Stimulated activated naive CD4-positive, alpha-beta T cell treated with Interleukin-2 at 50 U/mL for 16 hours (primary cell): ENCODE data around the gene SLC12A7.

Experiments used
- DNase-seq: peaks from one replicate; lab custom pipeline; 2025; lab: John Stamatoyannopoulos, UW

Gene SLC12A7

DNA sequence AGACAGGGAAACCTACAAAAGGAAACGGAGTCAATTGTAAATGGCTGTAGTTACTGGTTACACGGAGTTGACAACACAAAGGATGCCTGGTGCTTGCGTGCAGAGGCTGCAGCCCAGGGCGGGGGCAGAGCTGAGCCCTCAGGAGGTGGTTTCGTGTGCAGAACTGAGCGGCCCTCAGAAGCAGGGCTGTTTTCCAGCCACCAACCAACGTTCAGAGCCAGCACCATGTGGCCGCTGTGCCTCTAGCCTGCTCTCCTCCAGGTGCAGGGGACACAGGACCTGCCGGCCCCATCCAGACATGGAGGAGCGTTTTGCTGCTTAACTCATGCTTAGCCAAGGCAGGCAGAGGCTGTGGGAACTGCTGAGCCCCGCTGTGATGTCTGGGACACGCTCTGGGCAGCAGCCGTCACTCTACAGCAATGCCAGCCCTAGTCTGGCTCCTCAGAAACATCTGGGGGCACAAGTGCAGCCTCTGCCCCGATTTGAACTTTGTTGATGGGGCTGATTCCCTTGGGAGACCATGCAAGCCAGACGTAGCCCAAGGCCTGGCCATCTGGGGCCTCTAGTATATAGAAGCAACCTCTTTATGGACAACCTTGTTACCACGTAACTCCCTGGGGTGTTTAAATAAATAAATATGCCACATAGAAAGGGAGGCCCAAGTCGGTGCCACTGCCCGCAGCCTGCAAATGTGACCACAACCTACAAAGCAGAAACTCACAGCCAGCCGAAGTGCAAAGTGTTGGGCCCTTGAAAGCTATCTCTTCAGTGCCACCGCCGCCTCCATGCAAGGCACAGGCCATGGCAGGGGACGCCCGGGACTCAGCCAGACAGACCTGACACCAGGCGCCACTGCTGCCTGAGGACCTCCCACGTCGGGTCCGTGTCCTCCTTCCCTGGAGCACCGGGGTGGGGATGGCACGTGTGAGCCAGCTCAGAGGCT lies 61.2 kb downstream of the SLC12A7 start:
- no peak for DNase-seq

DNA sequence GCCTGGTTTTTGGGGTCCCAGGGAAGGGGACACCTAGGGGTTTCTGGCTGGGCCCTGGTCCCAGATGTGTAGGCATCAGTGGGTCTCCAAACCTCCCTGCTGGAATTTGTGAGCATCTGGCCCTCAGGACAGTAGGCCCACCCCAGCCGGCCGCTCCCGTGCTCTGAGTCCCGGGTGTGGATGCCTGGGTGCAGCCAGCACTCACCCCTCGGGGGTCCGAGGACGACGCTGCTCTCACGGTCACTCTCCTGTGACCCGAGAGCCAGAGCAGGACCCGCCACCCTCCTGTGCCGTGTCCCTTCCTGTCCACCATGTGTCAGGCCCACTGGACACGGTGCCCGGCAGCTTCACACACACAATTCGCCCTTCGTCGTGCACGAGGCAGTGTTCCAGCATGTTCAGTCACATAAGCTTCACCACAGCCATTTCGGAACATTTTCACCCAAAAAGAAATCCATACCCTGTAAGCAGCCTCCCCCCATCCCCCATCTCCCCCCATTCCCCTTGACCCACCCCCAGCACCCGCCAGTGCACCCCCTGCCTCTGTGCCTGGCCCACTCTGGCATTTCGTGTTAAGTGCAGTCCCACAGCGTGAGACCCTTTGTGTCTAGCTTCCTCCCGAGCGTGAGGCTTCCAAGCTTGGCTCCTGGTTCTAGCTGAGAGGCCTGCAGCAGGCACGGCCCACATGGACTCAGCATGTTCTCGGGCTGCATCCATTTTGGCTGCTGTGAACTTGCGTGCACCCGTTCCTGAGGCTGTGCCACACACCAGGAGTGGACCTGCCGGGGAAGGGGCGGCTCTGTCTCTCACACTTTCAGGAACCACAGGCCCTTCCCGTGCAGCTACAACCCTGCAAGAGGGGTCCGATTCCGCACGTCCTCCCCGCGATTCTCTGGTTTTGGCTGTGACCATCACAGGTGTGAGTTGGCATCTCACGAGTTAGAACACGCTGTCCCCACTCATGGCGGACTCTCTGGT lies 62.7 kb downstream of the SLC12A7 start:
- no peak for DNase-seq

DNA sequence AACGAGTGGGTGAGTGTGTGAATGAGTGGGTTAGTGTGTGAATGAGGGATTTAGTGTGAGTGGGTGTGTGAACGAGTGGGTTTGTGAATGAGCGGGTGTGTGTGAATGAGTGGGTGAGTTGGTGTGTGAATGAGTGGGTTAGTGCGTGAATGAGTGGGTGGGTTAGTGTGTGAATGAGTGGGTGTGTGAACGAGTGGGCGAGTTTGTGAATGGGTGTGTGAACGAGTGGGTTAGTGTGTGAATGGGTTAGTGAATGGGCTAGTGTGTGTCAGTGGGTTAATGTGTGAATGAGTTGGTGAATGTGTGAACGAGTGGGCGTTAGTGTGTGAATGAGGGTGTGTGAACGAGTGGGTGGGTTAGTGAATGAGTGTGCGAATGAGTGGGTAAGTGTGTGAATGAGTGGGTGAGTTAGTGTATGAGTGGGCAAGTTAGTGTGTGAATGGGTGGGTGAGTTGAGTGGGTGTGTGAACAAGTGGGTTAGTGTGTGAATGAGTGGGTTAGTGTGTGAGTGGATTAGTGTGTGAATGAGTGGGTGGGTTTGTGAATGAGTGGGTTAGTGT lies 63.6 kb downstream of the SLC12A7 start:
- no peak for DNase-seq

DNA sequence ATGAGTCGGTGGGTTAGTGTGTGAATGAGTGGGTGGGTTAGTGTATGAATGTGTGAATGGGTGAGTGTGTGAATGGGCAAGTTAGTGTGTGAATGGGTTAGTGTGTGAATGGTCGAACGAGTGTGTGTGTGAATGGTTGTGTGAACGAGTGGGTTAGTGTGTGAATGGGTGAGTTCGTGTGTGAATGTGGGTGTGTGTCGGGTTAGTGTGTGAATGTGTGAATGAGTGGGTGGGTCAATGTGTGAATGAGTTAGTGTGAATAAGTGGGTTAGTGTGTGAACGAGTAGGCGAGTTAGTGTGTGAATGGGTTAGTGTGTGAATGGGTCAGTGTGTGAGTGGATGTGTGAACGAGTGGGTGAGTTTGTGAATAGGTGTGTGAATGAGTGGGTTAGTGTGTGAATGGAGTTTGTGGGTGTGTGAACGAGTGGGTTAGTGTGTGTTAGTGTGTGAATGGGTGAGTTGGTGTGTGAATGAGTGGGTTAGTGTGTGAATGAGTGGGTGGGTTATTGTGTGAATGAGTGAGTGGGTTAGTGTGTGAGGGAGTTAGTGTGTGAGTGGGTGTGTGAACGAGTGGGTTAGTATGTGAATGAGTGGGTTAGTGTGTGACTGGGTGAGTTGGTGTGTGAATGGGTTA lies 64.4 kb downstream of the SLC12A7 start:
- DNase-seq = no peak

DNA sequence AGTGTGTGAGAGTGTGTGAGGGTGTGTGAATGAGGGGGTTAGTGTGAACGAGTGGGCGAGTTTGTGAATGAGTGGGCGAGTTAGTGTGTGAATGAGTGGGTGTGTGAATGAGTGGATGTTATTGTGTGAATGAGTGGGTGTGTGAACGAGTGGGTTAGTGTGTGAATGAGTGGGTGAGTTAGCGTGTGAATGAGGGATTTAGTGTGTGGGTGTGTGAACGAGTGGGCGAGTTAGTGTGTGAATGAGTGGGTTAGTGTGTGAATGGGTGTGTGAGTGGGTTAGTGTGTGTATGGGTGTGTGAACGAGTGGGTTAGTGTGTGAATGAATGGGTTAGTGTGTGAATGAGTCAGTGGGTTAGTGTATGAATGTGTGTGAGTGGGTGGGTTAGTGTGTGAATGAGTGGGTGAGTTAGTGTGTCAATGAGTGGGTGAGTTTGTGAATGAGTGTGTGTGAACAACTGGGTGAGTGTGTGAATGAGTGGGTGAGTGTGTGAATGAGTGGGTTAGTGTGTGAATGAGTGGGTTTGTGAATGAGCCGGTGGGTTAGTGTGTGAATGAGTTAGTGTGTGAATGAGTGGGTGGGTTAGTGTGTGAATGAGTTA lies 65.8 kb downstream of the SLC12A7 start:
- DNase-seq = no peak

DNA sequence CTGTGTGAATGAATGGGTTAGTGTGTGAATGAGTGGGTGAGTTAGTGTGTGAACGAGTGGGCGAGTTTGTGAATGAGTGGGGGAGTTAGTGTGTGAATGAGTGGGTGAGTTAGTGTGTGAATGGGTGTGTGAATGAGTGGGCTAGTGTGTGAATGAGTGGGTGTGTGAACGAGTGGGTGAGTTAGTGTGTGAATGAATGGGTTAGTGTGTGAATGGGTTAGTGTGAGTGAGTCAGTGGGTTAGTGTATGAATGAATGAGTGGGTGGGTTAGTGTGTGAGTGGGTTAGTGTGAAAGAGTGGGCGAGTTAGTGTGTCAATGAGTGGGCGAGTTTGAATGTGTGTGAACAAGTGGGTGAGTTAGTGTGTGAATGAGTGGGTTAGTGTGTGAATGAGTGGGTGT lies 67.7 kb downstream of the SLC12A7 start:
- DNase-seq = no peak

DNA sequence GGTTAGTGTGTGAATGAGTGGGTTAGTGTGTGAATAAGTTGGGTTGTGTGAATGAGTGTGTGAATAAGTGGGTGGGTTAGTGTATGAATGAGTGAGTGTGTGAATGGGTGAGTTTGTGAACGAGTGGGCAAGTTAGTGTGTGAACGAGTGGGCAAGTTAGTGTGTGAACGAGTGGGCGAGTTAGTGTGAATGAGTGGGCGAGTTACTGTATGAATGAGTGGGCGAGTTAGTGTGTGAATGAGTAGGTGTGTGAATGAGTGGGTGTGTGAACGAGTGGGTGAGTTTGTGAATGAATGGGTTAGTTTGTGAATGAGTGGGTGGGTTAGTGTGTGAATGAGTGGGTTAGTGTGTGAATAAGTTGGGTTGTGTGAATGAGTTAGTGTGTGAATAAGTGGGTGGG lies 68.5 kb downstream of the SLC12A7 start:
- no peak for DNase-seq

DNA sequence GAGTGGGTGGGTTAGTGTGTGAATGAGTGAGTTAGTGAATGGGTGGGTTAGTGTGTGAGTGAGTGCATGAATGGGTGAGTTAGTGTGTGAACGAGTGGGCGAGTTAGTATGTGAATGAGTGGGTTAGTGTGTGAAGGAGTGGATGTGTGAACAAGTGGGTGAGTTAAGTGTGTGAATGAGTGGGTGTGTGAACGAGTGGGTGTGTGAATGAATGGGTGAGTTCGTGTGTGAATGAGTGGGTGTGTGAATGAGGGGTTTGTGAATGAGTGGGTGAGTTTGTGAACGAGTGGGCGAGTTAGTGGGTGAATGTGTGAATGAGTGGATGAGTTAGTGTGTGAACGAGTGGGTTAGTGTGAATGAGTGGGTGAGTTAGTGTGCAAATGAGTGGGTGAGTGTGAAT lies 69.2 kb downstream of the SLC12A7 start:
- no peak for DNase-seq

DNA sequence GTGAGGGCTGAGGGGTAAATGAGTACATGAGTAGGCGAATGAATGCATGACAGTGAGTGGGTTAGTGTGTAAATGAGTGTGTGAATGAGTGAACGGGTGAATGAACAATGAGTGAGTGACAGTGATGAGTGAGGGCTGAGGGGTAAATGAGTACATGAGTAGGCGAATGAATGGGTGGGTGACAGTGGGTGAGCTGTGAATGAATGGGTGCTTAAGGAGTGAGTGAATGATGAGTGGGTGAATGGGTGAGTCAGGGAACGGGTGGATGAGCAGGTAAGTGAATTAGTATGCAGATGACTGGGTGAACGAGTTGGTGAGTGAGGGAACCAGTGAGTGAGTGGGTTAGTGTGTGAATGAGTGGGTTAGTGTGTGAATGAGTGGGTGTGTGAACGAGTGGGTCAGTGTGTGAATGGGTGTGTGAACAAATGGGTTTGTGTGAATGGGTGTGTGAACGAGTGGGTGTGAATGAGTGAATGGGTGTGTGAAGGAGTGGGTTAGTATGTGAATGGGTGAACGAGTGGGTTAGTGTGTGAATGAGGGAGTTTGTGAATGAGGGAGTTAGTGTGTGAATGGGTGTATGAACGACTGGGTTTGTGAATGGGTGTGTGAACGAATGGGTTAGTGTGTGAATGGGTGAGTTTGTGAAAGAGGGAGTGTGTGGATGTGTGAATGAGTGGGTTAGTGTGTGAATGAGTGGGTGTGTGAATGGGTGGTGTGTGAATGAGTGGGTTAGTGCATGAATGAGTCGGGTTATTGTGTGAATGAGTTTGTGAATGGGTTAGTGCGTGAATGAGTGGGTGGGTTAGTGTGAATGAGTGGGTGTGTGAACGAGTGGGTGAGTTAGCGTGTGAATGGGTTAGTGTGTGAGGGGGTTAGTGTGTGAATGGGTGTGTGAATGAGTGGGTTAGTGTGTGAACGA lies 70.4 kb downstream of the SLC12A7 start:
- DNase-seq = no peak

DNA sequence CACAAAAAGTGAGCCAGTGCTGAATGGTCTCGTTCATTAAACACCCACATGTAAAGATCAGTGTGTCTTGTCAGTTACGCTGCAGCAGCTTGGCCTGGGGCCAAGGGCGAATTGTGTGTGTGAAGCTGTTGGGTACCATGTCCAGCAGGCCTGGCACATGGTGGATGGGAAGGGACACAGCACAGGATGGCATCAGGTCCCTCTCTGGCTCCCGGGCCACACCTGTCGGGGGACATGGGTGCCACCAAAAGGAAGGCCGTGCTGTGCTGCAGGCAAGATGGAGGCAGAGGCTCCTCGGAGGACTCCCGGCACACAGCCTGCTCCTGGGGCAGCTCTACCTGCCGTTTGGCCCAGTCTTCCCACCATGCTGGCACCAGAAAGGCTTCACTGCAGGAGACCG lies 71.3 kb downstream of the SLC12A7 start:
- no peak for DNase-seq

DNA sequence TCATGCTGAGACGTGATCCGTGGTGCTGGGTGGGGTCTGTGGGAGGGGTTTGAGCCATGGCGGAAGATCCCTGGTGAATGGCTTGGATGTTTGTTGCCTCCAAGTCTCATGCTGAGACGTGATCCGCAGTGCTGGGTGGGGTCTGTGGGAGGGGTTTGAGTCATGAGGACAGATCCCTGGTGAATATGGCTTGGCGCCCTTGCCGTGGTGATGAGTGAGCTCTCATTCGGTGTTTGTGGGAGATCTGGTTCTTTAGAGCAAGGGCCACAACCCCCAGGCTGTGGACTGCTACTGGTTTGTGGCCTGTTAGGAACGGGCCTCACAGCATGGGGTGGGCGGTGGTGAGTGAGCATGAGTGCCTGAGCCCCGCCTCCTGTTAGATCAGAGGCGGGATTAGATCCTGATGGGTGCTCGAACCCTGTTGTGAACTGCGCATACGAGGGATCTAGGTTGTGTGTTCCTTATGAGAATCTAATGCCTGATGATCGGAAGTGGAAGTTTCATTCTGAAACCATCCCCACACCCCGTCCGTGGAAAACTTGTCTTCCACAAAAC lies 72.1 kb downstream of the SLC12A7 start:
- no peak for DNase-seq

DNA sequence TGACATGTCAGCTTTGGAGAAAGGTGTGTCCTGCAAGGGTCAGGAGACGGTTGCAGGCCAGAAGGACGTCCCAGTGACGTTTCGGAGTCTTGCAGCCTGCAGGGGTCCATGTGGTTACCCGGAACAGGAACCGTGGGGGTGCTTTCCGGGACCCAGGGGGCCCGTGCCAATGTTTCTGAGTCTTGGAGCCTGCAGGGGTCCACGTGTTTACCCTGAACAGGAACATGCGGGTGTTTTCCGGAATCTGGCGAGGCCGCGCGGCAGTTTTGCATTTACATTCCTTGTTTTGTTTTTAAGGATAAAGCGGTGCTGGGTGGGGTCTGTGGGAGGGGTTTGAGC lies 72.7 kb downstream of the SLC12A7 start:
- no peak for DNase-seq

DNA sequence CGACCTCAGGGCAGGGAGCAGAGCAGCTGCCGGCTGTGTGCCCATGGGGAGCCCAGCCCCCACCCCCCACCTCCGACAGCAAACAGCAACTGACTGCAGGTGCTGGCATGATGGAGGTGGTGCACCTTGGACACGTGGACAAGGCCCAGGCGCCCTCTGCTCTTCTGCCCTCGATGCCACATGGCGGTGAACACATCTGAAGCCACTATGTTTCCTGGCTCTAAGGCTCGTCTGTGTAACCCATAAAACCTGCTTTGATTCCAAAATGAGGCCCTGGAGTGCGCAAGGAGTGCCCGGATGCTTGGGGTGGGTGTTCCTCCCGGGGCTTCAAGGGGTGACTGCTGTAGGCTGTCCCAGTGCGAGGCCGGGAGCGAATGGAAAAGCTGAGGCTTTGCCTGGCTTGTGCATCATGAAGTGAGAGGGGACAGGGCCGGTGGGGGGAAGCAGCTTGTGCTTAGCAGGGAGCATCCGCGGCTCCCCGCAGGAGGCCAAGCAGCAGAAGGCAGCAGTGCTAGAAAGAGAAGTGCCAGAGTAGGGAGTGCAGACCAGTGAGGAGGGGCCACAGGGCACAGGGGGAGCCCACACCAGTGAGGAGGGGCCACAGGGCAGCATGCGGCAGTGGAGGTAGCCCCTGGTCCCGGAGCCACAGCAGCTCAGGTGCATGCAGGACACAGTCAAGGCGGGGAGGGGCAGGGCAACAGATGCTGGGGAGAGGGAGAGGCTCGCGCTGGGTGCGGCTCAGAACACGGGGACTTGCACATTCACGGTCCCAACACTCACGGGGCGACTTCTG lies 73.2 kb downstream of the SLC12A7 start:
- DNase-seq = no peak

DNA sequence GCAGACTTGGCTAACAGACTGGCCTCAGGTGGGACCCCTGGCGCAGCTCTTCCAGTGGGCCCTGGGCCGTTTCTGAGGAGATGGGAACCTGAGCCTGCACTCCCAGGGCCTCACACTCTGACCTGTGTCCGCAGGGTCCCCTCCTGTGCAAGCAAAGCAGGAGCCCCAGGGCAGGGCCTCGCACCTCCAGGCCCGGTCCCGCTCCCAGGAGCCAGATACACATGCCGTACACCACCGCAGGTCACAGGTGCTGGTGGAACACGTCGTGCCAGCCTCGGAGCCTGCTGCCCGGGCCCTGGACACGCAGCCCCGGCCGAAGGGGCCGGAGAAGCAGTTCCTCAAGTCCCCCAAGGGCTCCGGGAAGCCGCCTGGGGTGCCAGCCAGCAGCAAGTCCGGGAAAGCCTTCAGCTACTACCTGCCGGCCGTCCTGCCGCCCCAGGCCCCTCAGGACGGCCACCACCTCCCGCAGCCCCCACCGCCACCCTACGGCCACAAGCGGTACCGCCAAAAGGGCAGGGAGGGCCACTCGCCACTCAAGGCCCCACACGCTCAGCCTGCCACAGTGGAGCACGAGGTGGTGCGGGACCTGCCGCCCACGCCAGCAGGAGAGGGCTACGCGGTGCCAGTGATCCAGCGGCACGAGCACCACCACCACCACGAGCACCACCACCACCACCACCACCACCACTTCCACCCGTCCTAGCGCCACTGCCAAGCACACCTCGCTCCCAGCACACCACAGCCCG lies 74.0 kb downstream of the SLC12A7 start:
- DNase-seq = no peak

DNA sequence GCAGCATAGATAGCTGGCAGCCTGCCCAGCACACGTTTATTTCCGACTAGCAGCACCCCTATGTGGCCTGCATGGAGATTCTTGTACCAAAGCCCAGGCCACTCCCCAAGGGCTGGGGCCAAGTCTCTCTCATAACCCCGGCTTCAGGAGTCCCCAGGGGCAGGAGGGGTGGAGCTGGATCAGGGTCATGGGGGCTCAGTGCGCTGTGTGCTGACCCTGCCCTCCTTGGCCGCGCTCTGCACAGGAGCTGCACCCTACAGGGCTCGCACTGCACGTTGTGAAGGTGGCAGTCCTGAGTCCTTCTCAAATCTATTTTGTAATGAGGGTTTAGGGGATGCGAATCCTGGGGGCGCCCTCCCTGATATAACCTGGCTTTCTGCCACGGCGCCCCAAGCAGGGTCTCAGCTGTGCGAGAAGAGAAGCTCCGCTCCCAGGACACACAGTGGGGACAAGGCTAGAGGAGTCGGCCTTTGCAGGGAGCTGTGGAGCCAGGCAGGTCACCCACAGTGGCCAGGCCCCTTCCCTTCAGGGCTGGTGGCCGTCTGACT lies 74.7 kb downstream of the SLC12A7 start:
- DNase-seq = no peak

DNA sequence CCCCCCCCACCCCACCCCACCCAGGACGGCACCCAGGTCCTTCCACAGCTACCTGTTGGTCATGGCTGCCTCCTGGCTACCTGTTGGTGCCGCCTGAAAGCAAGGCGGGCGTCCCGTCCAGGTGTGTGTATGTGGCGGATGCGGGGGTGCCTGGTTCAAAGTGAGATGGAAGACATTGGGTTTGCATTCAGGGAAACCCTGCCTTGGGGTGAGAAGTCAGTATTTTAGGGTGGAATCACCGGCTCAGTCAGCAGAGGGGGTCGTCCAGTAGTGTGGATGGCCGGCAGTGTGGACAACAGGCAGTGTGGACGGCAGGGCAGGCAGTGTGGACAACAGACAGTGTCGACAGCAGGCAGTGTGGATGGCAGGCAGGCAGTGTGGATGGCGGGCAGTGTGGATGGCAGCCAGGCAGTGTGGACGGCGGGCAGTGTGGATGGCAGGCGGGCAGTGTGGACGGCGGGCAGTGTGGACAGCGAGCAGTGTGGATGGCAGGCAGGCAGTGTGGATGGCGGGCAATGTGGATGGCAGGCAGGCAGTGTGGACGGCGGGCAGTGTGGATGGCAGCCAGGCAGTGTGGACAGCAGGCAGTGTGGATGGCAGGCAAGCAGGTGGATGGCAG lies 75.2 kb downstream of the SLC12A7 start:
- DNase-seq = no peak

DNA sequence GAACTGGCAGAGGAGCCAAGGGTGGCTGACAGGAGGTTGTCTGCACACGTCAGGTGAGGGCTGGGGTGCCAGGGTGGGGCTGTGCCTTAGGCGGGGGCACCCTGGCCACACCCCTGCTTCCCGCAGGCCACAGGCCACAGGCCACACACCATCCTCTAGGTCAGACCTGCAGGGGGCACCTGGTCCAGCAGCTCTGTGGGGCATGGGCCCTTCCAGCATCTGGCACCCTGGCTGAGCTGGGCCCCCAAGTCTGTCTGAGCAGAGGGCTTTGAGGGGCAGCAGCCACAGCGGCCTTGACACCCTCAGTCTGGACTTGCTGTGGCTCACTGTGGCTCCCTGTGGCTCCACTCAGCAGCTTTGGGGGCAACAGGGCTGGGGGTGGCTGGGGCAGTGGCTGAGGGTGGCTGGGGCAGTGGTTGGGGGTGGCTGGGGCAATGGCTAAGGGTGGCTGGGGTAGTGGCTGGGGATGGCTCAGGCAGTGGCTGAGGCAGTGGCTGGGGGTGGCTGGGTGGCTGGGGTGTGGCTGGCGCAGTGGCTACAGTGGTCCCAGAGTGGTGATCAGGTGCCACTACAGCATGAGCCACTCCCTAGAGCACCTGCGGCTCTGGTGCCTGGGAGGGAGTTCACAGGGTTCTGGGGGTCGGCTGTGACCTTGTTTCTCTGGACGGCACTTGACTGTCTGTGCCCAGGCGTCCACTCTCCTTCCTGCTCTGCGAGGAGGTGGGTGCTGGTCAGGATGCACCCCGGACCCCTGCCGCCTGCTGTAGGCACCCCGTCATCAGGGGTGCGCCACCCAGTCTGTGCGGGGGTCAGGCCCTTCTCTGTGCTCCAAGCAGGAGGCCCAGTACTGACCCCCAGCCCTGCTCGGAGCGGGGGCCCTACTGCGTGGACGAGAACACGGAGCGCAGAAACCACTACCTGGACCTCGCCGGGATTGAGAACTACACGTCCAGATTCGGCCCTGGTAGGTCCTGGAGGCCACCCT lies 76.2 kb downstream of the SLC12A7 start:
- DNase-seq = no peak
